ENCODE measurements around the gene TM4SF20. TPM values are rescaled to one million over a fixed set of nuclear protein-coding genes. Genes with fewer than 3 reads are reported as not detected.

Gene TM4SF20
- total RNA-seq, 2 donors from 2014 or later = not detected

- Mint-ChIP-seq H3K36me3 (ENCODE audit: low read depth) (no peaks in the 10 kb centered on the region), H3K27ac (no peak overlapping the region), H3K4me1 (no peaks in the 10 kb centered on the region), H3K4me3 (no peak overlapping the region), H3K9me3 (no peaks in the 10 kb centered on the region), H3K27me3 (ENCODE audit: insufficient read depth) (no peaks in the 10 kb centered on the region)
- WGBS, 2 experiments (ENCODE audit: insufficient coverage in 1 of 2, insufficient read length in 1 of 2) = 94 to 95% methylated on average over 13 to 15 of the region's 15 CpGs
- Histone ChIP-seq H3K27ac (ENCODE audit: low read depth, low read length) (no peak overlapping the region), H3K9me3 (ENCODE audit: control insufficient read depth, low read length) (no peaks in the 10 kb centered on the region), H3K9ac (ENCODE audit: extremely low read depth, low read length, poor library complexity, severe bottlenecking) (no peak overlapping the region), H3K27me3 (ENCODE audit: control insufficient read depth, insufficient read depth, low read length, poor library complexity, severe bottlenecking) (no peaks in the 10 kb centered on the region), H3K36me3 (ENCODE audit: control insufficient read depth, insufficient read depth, low read length) (no peaks in the 10 kb centered on the region), H3K4me1 (ENCODE audit: control insufficient read depth, insufficient read depth, low read length) (no peaks in the 10 kb centered on the region), H3K4me3 (ENCODE audit: low read length) (no peak overlapping the region)
- DNase-seq = no peak
- TF ChIP-seq CTCF (conservative IDR thresholded peaks at IDR 0.05) = no peak
Observed at GRCh38 chr2:227420087-227421052, 41.3 kb upstream of the TM4SF20 start.

GRCh38 chr2:227416701-227417100 lies 37.6 kb upstream of the TM4SF20 start:
- TF ChIP-seq CTCF (conservative IDR thresholded peaks at IDR 0.05) = no peak
- Histone ChIP-seq H3K4me3 (ENCODE audit: low read length) (no peak overlapping the region), H3K27me3 (ENCODE audit: control insufficient read depth, insufficient read depth, low read length, poor library complexity, severe bottlenecking) (no peaks in the 10 kb centered on the region), H3K9me3 (ENCODE audit: control insufficient read depth, low read length) (no peaks in the 10 kb centered on the region), H3K36me3 (ENCODE audit: control insufficient read depth, insufficient read depth, low read length) (no peaks in the 10 kb centered on the region), H3K4me1 (ENCODE audit: control insufficient read depth, insufficient read depth, low read length) (no peaks in the 10 kb centered on the region), H3K9ac (ENCODE audit: extremely low read depth, low read length, poor library complexity, severe bottlenecking) (no peak overlapping the region), H3K27ac (ENCODE audit: low read depth, low read length) (no peak overlapping the region)
- DNase-seq = no peak
- Mint-ChIP-seq H3K4me1 (peaks cover 14% of the 10 kb centered on the region), H3K27me3 (ENCODE audit: insufficient read depth) (no peaks in the 10 kb centered on the region), H3K4me3 (no peak overlapping the region), H3K36me3 (ENCODE audit: low read depth) (no peaks in the 10 kb centered on the region), H3K9me3 (no peaks in the 10 kb centered on the region), H3K27ac (no peak overlapping the region)
- WGBS, 2 experiments (ENCODE audit: insufficient coverage in 1 of 2, insufficient read length in 1 of 2) = 92 to 100% methylated on average over 2 to 4 of the region's 4 CpGs

GRCh38 chr2:227415538-227416424 lies 36.7 kb upstream of the TM4SF20 start:
- TF ChIP-seq CTCF (conservative IDR thresholded peaks at IDR 0.05) = no peak
- no peaks in the 10 kb centered on the region for H3K36me3 ChIP-seq (ENCODE audit: control insufficient read depth, insufficient read depth, low read length)
- H3K9ac ChIP-seq (ENCODE audit: extremely low read depth, low read length, poor library complexity, severe bottlenecking) = no peak overlapping the region
- Mint-ChIP-seq H3K27me3 (ENCODE audit: insufficient read depth) (no peaks in the 10 kb centered on the region), H3K9me3 (no peaks in the 10 kb centered on the region), H3K36me3 (ENCODE audit: low read depth) (no peaks in the 10 kb centered on the region), H3K4me1 (peaks cover 14% of the 10 kb centered on the region), H3K27ac (no peak overlapping the region), H3K4me3 (no peak overlapping the region)
- no peaks in the 10 kb centered on the region for H3K9me3 ChIP-seq (ENCODE audit: control insufficient read depth, low read length)
- 89 to 95% methylated on average over 4 to 9 of the region's 10 CpGs for WGBS, 2 experiments (ENCODE audit: insufficient coverage in 1 of 2, insufficient read length in 1 of 2)
- H3K27me3 ChIP-seq (ENCODE audit: control insufficient read depth, insufficient read depth, low read length, poor library complexity, severe bottlenecking) = no peaks in the 10 kb centered on the region
- no peak overlapping the region for H3K4me3 ChIP-seq (ENCODE audit: low read length)
- no peak overlapping the region for H3K27ac ChIP-seq (ENCODE audit: low read depth, low read length)
- no peak for DNase-seq
- no peaks in the 10 kb centered on the region for H3K4me1 ChIP-seq (ENCODE audit: control insufficient read depth, insufficient read depth, low read length)

Data from endodermal cell (in vitro differentiated cells).